Activated naive CD4-positive, alpha-beta T cell treated with anti-CD3 and anti-CD28 coated beads, Interleukin-2, amount 50 U/mL, for 24 hours (primary cell): ENCODE data around the gene RSPO4.
"Not testable (repeated sequence)": the region's sequence is repeated elsewhere in the genome, so short reads cannot be mapped to it uniquely, and the experiment has no call there.

Experiments used
- H3K27ac Mint-ChIP-seq: one replicate; pipeline ENCODE4 v1.8.0; 2021; ENCODE audit warnings: mild to moderate bottlenecking, mixed read lengths
- H3K27me3 Mint-ChIP-seq: one replicate; pipeline ENCODE4 v1.8.0; 2021; ENCODE audit warnings: mixed read lengths
- H3K36me3 Mint-ChIP-seq: one replicate; pipeline ENCODE4 v1.8.0; 2021; ENCODE audit warnings: mixed read lengths
- H3K4me1 Mint-ChIP-seq: one replicate; pipeline ENCODE4 v1.8.0; 2021; ENCODE audit warnings: mixed read lengths
- H3K4me3 Mint-ChIP-seq: one replicate; pipeline ENCODE4 v1.8.0; 2021; ENCODE audit warnings: mild to moderate bottlenecking, mixed read lengths
- H3K9me3 Mint-ChIP-seq: one replicate; pipeline ENCODE4 v1.8.0; 2021; ENCODE audit warnings: mixed read lengths

RSPO4 gene

DNA sequence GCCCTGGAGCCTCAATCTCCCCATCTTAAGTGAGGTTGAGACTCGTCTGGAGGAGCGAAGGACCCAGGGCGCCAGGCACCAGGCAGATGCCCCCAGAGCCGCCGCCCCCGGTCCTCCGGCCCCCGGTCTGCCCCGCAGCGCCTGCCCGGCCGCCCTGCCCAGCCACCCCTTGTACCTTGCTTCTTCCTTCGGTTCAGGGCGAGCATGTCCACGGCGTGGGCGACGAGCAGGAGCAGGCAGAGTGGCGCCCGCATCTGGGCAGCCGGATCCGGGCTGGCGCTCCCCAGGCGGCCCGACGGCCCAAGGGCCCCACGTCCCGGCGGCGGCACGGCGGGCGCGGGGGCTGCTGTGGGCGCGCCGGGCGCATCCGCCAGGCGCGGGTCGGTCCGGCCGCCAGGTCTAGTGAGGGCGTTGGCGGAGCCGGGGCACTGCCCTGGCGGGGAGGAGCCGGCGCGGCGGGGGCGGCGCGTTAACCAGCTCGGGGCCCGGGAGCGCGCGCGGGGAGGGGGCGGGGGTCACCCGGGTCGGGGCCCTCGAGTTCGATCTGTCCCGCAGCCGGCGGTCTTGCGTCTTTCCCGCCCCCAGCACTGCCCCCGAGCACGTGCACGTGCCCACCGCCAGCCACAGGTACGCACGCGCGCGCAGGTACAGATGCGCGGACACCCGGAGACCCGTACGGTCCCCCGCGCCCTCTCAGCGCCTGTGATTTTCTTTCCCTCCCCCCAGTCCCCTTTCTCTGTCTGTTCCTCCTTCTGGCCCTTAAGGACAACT lies at the start of gene RSPO4:
Gene RSPO4, minus strand, starts transcription at position 401 of the 771 bp plus-strand sequence. Its CDS starts 147 bp downstream, at position 254.
- Mint-ChIP-seq H3K27me3 (peaks cover 32% of the 10 kb centered on the region), H3K36me3 (no peaks in the 10 kb centered on the region), H3K9me3 (no peaks in the 10 kb centered on the region), H3K27ac (peak within 1 kb of the TSS; percentile 39), H3K4me3 (peak within 1 kb of the TSS; percentile 70), H3K4me1 (peaks cover 9% of the 10 kb centered on the region)

GRCh38 chr20:1050440-1050839 lies 48.3 kb upstream of the RSPO4 start:
- no peaks in the 10 kb centered on the region for H3K36me3 Mint-ChIP-seq
- H3K27ac Mint-ChIP-seq, result no peak overlapping the region
- H3K9me3 Mint-ChIP-seq, result no peaks in the 10 kb centered on the region
- no peaks in the 10 kb centered on the region for H3K27me3 Mint-ChIP-seq
- no peak overlapping the region for H3K4me3 Mint-ChIP-seq
- H3K4me1 Mint-ChIP-seq, result no peaks in the 10 kb centered on the region

- H3K9me3 Mint-ChIP-seq, result no peaks in the 10 kb centered on the region
- H3K27me3 Mint-ChIP-seq, result no peaks in the 10 kb centered on the region
- no peak overlapping the region for H3K27ac Mint-ChIP-seq
- no peaks in the 10 kb centered on the region for H3K4me1 Mint-ChIP-seq
- H3K4me3 Mint-ChIP-seq, result no peak overlapping the region
- H3K36me3 Mint-ChIP-seq, result no peaks in the 10 kb centered on the region
Observed at GRCh38 chr20:1045860-1046418, 43.8 kb upstream of the RSPO4 start.

- Mint-ChIP-seq H3K27me3 (no peaks in the 10 kb centered on the region), H3K36me3 (no peaks in the 10 kb centered on the region), H3K4me1 (no peaks in the 10 kb centered on the region), H3K4me3 (no peak overlapping the region), H3K9me3 (no peaks in the 10 kb centered on the region), H3K27ac (no peak overlapping the region)
Observed at GRCh38 chr20:1041845-1042390, 39.8 kb upstream of the RSPO4 start.

DNA sequence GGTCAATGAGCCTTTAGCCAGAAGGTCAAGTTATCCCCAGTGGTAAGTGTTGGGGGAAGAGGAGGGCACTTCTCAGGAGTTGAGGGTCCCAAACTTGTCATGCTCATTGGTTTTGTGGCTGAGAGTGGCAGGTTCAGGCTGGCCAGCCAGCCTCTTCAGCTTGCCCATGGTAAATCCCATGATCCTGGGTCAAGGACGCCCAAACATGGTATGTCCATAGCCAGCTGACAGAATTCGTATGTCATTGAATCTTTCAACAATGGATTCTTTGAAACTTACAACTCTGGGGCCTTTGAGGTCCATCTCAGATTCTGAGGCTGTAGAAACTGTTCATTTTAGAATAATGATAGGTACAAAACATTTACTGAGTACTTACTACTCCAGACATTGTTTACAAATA lies 36.1 kb upstream of the RSPO4 start:
- Mint-ChIP-seq H3K27me3 (peaks cover 7% of the 10 kb centered on the region), H3K9me3 (no peaks in the 10 kb centered on the region), H3K36me3 (no peaks in the 10 kb centered on the region), H3K27ac (no peak overlapping the region), H3K4me3 (no peak overlapping the region), H3K4me1 (no peaks in the 10 kb centered on the region)

GRCh38 chr20:1037039-1037438 lies 34.9 kb upstream of the RSPO4 start:
- Mint-ChIP-seq H3K27me3 (peaks cover 7% of the 10 kb centered on the region), H3K9me3 (no peaks in the 10 kb centered on the region), H3K36me3 (no peaks in the 10 kb centered on the region), H3K27ac (no peak overlapping the region), H3K4me1 (no peaks in the 10 kb centered on the region), H3K4me3 (no peak overlapping the region)

DNA sequence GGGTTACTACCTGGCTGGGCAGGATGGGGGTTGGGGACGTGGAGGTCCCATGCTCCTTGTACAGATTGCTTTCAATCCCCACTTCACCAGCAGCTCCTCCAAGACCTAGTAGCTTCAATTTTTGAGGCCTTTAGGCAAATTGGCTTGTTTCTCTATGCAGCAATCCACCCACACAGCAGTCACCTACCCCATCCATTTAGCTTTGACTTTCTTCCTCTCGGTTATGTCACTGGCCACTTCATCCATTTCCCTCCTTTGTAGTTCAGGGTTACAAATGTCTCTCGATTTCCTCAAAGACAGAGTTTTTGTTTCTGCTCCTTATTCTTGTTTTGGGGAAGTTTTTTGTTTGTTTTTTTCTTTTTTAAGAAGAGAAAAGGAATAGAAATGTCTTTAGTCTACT lies 33.4 kb upstream of the RSPO4 start:
- Mint-ChIP-seq H3K9me3 (no peaks in the 10 kb centered on the region), H3K4me3 (no peak overlapping the region), H3K4me1 (no peaks in the 10 kb centered on the region), H3K27ac (no peak overlapping the region), H3K27me3 (peaks cover 7% of the 10 kb centered on the region), H3K36me3 (peaks cover 2% of the 10 kb centered on the region)

- no peak overlapping the region for H3K27ac Mint-ChIP-seq
Observed at GRCh38 chr20:1034415-1034789, 32.3 kb upstream of the RSPO4 start.

DNA sequence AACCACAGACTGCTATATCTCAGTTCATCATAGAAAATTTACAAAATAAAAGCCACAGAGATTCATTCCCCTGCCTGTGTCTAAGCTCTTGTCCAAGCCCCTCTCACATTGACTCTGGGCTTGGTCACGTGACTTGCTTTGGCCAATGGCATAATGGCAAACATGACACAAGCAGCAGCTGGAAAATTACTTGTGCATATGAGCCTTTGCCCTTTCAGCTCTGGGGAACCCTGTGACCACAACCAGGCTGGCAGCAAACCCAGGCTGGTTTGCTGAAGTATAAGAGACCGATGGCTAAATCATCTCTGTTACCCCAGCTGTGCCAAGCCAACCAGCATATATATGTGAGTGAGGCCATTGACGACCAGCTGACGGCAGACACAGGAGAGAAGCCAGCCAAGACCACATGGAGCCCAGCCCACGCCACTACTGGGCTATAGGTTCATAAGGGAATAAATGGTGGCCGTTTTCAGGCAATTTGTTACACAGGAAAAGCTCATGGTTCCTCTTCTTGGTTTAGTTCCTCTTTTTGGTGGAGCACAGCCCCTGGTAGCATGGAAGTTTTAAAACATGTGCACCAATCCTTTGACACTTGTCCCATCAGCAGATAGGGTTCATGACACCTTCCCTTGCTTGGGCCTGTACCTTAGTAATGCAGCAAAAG lies 31.8 kb upstream of the RSPO4 start:
- Mint-ChIP-seq H3K4me3 (no peak overlapping the region), H3K36me3 (peaks cover 2% of the 10 kb centered on the region), H3K9me3 (no peaks in the 10 kb centered on the region), H3K27me3 (peaks cover 7% of the 10 kb centered on the region), H3K27ac (no peak overlapping the region), H3K4me1 (no peaks in the 10 kb centered on the region)

More at GRCh38 chr20:1034415-1034789, 32.3 kb upstream of the RSPO4 start:
- Mint-ChIP-seq H3K9me3 (no peaks in the 10 kb centered on the region), H3K4me1 (no peaks in the 10 kb centered on the region), H3K4me3 (no peak overlapping the region), H3K27me3 (peaks cover 7% of the 10 kb centered on the region), H3K36me3 (peaks cover 2% of the 10 kb centered on the region)

DNA sequence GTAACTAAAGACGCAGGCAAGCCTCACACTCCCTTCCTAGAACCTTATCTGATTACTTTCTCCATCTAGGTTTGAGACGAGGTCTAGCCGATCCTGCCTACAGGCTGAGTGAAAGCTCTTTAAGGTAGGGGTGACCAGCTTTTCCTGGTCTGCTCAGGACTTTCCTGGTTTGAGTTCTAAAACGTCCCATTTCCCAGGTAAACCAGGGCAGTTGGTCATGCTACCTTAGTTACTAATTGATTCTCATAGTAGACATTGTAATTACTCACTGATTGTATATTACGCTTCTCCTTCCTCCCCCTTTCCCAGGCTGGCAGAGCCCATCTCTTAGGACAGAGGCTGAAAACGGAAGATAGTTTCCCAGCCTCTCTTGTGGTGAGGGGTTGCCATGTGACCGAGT lies 27.9 kb upstream of the RSPO4 start:
- no peak overlapping the region for H3K4me3 Mint-ChIP-seq
- peaks cover 5% of the 10 kb centered on the region for H3K36me3 Mint-ChIP-seq
- H3K27ac Mint-ChIP-seq, result no peak overlapping the region
- H3K27me3 Mint-ChIP-seq, result peaks cover 4% of the 10 kb centered on the region
- no peaks in the 10 kb centered on the region for H3K9me3 Mint-ChIP-seq
- H3K4me1 Mint-ChIP-seq, result no peaks in the 10 kb centered on the region

- not testable (repeated sequence) for H3K4me1 Mint-ChIP-seq, H3K36me3 Mint-ChIP-seq, H3K27me3 Mint-ChIP-seq, H3K4me3 Mint-ChIP-seq, H3K9me3 Mint-ChIP-seq
- peak overlapping the region; percentile 15 for H3K27ac Mint-ChIP-seq
Observed at GRCh38 chr20:1026214-1026613, 24.1 kb upstream of the RSPO4 start.

DNA sequence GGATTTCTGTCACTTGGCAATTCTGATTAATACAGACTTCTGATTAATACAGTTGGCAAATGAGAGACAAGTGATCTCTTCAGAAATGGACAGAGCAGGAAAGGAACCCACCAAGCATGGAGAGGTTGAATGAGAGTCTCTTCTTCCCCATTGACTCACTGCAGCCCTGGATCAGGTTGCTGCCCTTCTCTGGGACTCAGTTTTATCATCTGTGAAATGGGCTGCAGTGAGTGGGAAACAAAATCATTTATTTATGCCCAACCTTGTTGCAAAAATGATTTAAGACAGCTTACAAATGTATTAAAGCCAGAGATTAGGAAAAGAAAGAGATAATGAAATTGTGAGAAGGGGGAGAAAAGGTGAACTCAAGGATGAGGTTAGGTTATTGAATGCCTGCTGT lies 20.8 kb upstream of the RSPO4 start:
- Mint-ChIP-seq H3K4me3 (no peak overlapping the region), H3K27me3 (no peaks in the 10 kb centered on the region), H3K36me3 (peaks cover 9% of the 10 kb centered on the region), H3K27ac (no peak overlapping the region), H3K9me3 (no peaks in the 10 kb centered on the region), H3K4me1 (no peaks in the 10 kb centered on the region)

- Mint-ChIP-seq H3K27me3 (no peaks in the 10 kb centered on the region), H3K4me3 (no peak overlapping the region), H3K36me3 (peaks cover 6% of the 10 kb centered on the region)
Observed at GRCh38 chr20:1020614-1021013, 18.5 kb upstream of the RSPO4 start.

DNA sequence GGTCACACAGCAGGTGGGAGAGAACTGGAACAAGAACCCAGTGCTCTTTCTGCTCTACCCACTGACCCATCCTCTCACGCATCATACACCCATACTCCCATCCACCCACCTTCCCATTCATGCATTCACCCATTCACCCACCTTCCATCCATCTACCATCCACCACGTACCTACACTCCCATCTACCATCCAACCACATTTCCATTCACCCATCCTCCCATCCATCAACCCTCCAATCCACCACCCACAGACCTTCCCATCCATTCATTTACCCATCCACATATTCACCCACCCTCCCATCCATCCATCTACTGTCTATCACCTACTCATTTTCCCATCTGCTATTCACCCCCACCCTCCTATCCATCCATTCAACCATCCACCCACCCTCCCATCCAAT lies 17.2 kb upstream of the RSPO4 start:
- Mint-ChIP-seq H3K36me3 (peaks cover 6% of the 10 kb centered on the region), H3K4me3 (no peak overlapping the region), H3K4me1 (no peaks in the 10 kb centered on the region), H3K27me3 (no peaks in the 10 kb centered on the region), H3K9me3 (no peaks in the 10 kb centered on the region), H3K27ac (no peak overlapping the region)

More at GRCh38 chr20:1020614-1021013, 18.5 kb upstream of the RSPO4 start:
- no peaks in the 10 kb centered on the region for H3K4me1 Mint-ChIP-seq
- H3K9me3 Mint-ChIP-seq, result no peaks in the 10 kb centered on the region
- no peak overlapping the region for H3K27ac Mint-ChIP-seq

GRCh38 chr20:1017677-1018076 lies 15.6 kb upstream of the RSPO4 start:
- Mint-ChIP-seq H3K27me3 (no peaks in the 10 kb centered on the region), H3K4me1 (no peaks in the 10 kb centered on the region), H3K9me3 (no peaks in the 10 kb centered on the region)

DNA sequence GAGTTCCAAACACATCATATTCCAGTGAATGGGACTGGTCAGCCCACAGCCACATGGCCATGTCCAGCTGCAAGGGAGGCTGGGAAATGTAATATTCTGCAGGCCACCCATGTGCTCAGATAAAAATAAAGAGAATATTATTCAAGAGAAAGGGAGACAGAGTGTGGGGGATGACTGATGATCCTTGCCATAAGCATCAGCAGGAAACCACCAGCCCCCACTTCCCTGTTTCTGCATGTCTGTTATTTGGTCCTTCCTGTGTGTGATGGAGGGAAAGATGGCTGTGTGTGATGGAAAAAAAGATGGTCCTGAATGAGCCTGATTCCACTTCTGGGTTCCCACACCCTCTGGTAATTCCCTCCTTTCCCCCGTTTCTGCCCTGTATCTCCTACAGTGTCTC lies 13.1 kb upstream of the RSPO4 start:
- Mint-ChIP-seq H3K36me3 (peaks cover 3% of the 10 kb centered on the region), H3K9me3 (no peaks in the 10 kb centered on the region), H3K27ac (no peak overlapping the region), H3K4me3 (no peak overlapping the region), H3K4me1 (no peaks in the 10 kb centered on the region), H3K27me3 (peaks cover under 1% of the 10 kb centered on the region)

More at GRCh38 chr20:1017677-1018076, 15.6 kb upstream of the RSPO4 start:
- peaks cover 3% of the 10 kb centered on the region for H3K36me3 Mint-ChIP-seq
- no peak overlapping the region for H3K4me3 Mint-ChIP-seq
- H3K27ac Mint-ChIP-seq, result no peak overlapping the region
